ENCODE measurements around the gene GRIK2.

- TF ChIP-seq POLR2A (IDR thresholded peaks at IDR 0.05; ENCODE audit: low read depth, low read length) (no peak), CTCF (IDR thresholded peaks at IDR 0.05; ENCODE audit: extremely low read depth in 1 of 2, insufficient read depth in 1 of 2, low read depth in 1 of 2, low read length in 2 of 2) (no peak), POLR2AphosphoS5 (IDR thresholded peaks at IDR 0.05; ENCODE audit: insufficient read depth, low read depth, low read length) (no peak), EZH2 (IDR thresholded peaks at IDR 0.05; ENCODE audit: borderline replicate concordance, low read depth, low read length, severe bottlenecking) (no peak), MAX (IDR thresholded peaks at IDR 0.05; ENCODE audit: insufficient read depth, insufficient read length) (no peak), JUN (IDR thresholded peaks at IDR 0.05; ENCODE audit: borderline replicate concordance, insufficient read depth, insufficient read length, low read depth) (no peak)
Measured at GRCh38 chr6:101435038-101435437, 41.5 kb downstream of the GRIK2 start.

All from endothelial cell of umbilical vein (primary cell).